ENCODE measurements around the gene EIF3J.
"Not testable (repeated sequence)": the region's sequence is repeated elsewhere in the genome, so short reads cannot be mapped to it uniquely, and the experiment has no call there.

Gene EIF3J

DNA sequence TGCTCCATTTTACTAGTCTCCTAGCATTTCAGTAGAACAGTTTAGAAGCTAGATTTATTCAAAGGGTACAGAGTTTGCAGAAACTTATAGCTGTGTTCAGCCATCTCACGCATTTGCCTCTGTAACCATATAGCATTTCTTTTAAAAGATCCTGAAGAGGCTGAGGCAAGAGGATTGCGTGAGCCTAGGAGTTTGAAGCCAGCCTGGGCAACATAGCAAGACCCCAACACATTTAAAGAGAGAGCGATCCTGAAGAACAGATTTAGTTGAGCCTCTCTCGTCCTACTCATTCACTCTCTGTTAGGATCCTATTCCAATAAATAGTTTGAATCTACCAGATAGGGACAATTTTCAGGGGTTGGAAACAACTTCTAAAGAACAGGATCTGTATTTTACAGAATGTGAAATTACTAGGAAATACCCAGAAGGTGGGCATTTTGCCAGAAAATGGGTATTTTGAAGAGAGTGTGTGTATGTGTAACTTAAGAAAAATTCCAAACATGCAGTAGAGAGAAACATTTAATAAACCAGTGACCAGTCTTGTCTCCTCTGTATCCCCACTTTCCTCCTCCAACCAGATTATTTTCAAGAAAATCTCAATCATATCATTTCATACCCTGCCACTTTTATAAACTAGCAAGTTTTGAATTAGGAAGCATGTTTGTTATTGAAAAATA lies 4.5 kb downstream of the EIF3J start:
- DNase-seq: no peak
- no peak overlapping the region for H3K27ac ChIP-seq (ENCODE audit: insufficient read depth, low read length, poor library complexity, severe bottlenecking)
- no peaks in the 10 kb centered on the region for H3K9me3 ChIP-seq (ENCODE audit: control insufficient read depth, low read length)
- no peak overlapping the region for H3K4me3 ChIP-seq (ENCODE audit: insufficient read depth, low read depth, low read length, poor library complexity, severe bottlenecking)
- peaks cover 4% of the 10 kb centered on the region for H3K36me3 ChIP-seq (ENCODE audit: control insufficient read depth, insufficient read depth, low read length)
- peaks cover 7% of the 10 kb centered on the region for H3K4me1 ChIP-seq (ENCODE audit: control insufficient read depth, insufficient read depth, low read length, poor library complexity, severe bottlenecking)
- H3K27me3 ChIP-seq (replicated peaks; ENCODE audit: control insufficient read depth, insufficient read depth, low read length, poor library complexity, severe bottlenecking): no peaks in the 10 kb centered on the region

DNA sequence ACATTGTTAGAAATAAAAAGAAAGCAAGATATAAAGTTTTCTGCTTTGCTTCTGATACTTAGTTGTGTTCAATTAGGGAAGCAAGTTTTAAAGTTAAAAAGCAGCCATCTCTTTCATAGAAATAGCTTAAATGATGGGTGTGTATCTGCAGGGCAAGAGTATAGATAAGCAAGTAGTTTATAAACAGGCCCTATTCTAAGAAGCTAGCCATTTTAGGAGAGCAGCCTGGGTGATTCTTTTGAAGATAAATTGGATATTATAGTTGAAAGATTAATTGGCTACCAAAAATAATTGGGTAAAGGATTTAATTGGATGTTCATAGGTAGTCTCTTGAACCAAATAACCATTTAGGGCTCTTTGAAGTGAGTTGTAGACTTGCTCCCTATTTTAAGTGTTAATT lies 5.6 kb downstream of the EIF3J start:
- Histone ChIP-seq H3K27ac (ENCODE audit: insufficient read depth, low read length, poor library complexity, severe bottlenecking) (no peak overlapping the region), H3K4me1 (ENCODE audit: control insufficient read depth, insufficient read depth, low read length, poor library complexity, severe bottlenecking) (peaks cover 7% of the 10 kb centered on the region)
- DNase-seq: no peak

DNA sequence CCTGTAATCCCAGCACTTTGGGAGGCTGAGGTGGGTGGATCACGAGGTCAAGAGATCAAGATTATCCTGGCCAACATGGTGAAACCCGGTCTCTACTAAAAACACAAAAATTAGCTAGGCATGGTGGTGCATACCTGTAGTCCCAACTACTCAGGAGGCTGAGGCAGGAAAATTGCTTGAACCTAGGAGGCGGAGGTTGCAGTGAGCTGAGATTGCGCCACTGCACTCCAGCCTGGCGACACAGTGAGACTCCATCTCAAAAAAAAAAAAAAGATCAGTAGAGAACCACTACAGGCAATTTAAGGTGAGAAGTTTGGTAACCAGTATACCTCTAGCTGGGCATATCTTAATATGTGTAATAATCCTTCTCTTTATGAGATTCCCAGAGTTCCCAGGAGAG lies 7.8 kb downstream of the EIF3J start:
- not testable (repeated sequence) for H3K27ac ChIP-seq (ENCODE audit: insufficient read depth, low read length, poor library complexity, severe bottlenecking); H3K27me3 ChIP-seq (replicated peaks; ENCODE audit: control insufficient read depth, insufficient read depth, low read length, poor library complexity, severe bottlenecking); H3K4me1 ChIP-seq (ENCODE audit: control insufficient read depth, insufficient read depth, low read length, poor library complexity, severe bottlenecking); DNase-seq; H3K4me3 ChIP-seq (ENCODE audit: insufficient read depth, low read depth, low read length, poor library complexity, severe bottlenecking); H3K9me3 ChIP-seq (ENCODE audit: control insufficient read depth, low read length); H3K36me3 ChIP-seq (ENCODE audit: control insufficient read depth, insufficient read depth, low read length)

More for the DNA sequence above, 5.6 kb downstream of the EIF3J start:
- H3K36me3 ChIP-seq (ENCODE audit: control insufficient read depth, insufficient read depth, low read length): peaks cover 4% of the 10 kb centered on the region
- no peak overlapping the region for H3K4me3 ChIP-seq (ENCODE audit: insufficient read depth, low read depth, low read length, poor library complexity, severe bottlenecking)
- H3K9me3 ChIP-seq (ENCODE audit: control insufficient read depth, low read length): no peaks in the 10 kb centered on the region
- no peaks in the 10 kb centered on the region for H3K27me3 ChIP-seq (replicated peaks; ENCODE audit: control insufficient read depth, insufficient read depth, low read length, poor library complexity, severe bottlenecking)

DNA sequence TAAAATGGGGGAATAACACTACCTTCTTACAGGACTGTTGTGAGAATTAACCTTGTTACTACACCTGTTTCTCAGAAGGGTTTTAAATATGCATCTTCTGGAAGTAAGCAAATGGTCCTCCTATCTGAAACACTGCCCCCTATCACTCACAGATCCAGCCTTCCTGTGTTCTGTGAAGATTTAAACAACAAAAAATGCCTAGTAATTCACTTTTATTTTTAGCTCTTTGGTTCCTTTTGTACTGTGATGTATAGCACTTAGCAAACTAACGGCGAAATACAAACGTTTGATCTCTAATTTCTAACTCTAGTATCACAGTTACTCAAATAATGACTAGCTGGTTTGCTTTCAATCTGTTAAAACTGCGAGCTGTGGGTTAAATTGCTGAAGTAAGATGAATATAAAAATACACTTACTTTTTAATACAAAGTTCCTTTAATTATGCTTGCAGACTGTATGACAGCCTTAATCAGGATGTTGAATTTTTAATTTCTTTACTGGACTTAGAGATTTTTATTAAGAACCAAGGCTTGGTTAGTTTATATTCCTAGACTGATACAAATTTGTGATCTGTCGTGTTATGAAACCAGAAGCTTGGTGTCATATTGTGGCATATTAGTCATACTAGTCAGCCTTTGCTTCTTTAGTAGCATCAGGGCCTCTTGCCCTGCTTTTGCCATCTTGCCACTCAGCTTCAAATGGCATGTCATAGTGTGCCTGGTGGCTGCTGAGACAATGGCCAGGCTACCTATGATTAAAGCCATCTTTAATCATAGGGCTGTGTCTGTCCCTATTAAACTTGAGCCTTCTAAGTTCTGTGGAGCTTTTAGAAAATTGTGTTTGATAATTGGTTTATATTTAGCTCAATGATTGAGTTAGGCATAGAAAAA lies 9.2 kb downstream of the EIF3J start:
- Histone ChIP-seq H3K4me1 (ENCODE audit: control insufficient read depth, insufficient read depth, low read length, poor library complexity, severe bottlenecking) (peaks cover 2% of the 10 kb centered on the region), H3K9me3 (ENCODE audit: control insufficient read depth, low read length) (no peaks in the 10 kb centered on the region), H3K36me3 (ENCODE audit: control insufficient read depth, insufficient read depth, low read length) (no peaks in the 10 kb centered on the region), H3K27me3 (replicated peaks; ENCODE audit: control insufficient read depth, insufficient read depth, low read length, poor library complexity, severe bottlenecking) (no peaks in the 10 kb centered on the region), H3K4me3 (ENCODE audit: insufficient read depth, low read depth, low read length, poor library complexity, severe bottlenecking) (no peak overlapping the region), H3K27ac (ENCODE audit: insufficient read depth, low read length, poor library complexity, severe bottlenecking) (peak overlapping the region; percentile 11)
- DNase-seq: no peak

DNA sequence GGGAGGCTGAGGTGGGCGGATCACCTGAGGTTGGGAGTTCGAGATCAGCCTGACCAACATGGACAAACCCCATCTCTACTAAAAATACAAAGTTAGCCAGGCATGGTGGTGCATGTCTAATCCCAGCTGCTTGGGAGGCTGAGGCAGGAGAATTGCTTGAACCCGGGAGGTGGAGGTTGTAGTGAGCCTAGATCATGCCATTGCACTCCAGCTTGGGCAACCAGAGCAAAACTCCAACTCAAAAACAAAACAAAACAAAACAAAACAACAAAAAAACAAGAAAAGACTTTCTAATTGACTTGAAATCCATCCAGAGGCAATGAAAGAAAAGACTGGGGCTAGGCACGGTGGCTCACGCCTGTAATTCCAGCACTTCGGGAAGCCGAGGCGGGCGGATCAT lies 12.2 kb downstream of the EIF3J start:
- H3K27ac ChIP-seq (ENCODE audit: insufficient read depth, low read length, poor library complexity, severe bottlenecking); H3K4me3 ChIP-seq (ENCODE audit: insufficient read depth, low read depth, low read length, poor library complexity, severe bottlenecking); H3K27me3 ChIP-seq (replicated peaks; ENCODE audit: control insufficient read depth, insufficient read depth, low read length, poor library complexity, severe bottlenecking); H3K4me1 ChIP-seq (ENCODE audit: control insufficient read depth, insufficient read depth, low read length, poor library complexity, severe bottlenecking); H3K9me3 ChIP-seq (ENCODE audit: control insufficient read depth, low read length); DNase-seq: not testable (repeated sequence)
- peaks cover 14% of the 10 kb centered on the region for H3K36me3 ChIP-seq (ENCODE audit: control insufficient read depth, insufficient read depth, low read length)

DNA sequence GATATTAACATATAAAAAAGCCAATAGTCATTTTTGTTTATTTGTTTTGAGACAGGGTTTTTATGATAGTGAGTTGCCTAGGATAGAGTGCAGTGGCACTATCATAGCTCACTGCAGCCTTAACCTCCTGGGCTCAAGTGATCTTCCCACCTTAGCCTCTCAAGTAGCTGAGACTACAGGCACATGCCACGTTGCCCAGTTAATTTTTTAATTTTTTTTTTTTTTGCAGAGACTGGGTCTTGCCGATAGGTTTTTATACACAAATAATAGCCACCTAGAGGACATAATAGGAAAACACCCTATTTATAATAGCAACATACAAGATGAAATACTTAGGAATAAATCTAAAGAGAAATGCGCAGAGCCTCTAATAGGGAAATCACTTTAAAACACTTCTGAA lies 13.3 kb downstream of the EIF3J start:
- H3K4me3 ChIP-seq (ENCODE audit: insufficient read depth, low read depth, low read length, poor library complexity, severe bottlenecking): no peak overlapping the region
- no peak overlapping the region for H3K27ac ChIP-seq (ENCODE audit: insufficient read depth, low read length, poor library complexity, severe bottlenecking)
- H3K36me3 ChIP-seq (ENCODE audit: control insufficient read depth, insufficient read depth, low read length): peaks cover 21% of the 10 kb centered on the region
- no peaks in the 10 kb centered on the region for H3K27me3 ChIP-seq (replicated peaks; ENCODE audit: control insufficient read depth, insufficient read depth, low read length, poor library complexity, severe bottlenecking)
- H3K9me3 ChIP-seq (ENCODE audit: control insufficient read depth, low read length): no peaks in the 10 kb centered on the region
- H3K4me1 ChIP-seq (ENCODE audit: control insufficient read depth, insufficient read depth, low read length, poor library complexity, severe bottlenecking): peaks cover 10% of the 10 kb centered on the region
- DNase-seq: no peak

DNA sequence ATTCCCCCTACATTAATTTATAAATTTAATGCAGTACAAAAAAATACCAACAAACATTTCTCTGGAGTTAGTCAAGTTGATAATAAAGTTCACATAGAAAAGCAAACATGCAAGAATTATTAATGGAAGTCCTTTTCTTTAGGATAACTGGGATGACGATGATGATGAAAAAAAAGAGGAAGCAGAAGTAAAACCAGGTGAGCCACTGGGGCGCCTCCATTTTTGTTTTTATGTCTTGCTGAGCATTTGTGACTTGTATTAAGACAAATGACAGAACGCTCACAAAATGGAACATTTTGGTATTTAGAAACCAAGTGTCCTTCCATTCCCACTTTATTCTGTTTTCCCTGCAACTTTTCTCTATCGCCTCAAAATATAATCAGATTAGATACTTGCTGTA lies 13.8 kb downstream of the EIF3J start:
- no peak for DNase-seq
- Histone ChIP-seq H3K9me3 (ENCODE audit: control insufficient read depth, low read length) (no peaks in the 10 kb centered on the region), H3K4me3 (ENCODE audit: insufficient read depth, low read depth, low read length, poor library complexity, severe bottlenecking) (no peak overlapping the region), H3K4me1 (ENCODE audit: control insufficient read depth, insufficient read depth, low read length, poor library complexity, severe bottlenecking) (peaks cover 12% of the 10 kb centered on the region), H3K36me3 (ENCODE audit: control insufficient read depth, insufficient read depth, low read length) (peaks cover 23% of the 10 kb centered on the region), H3K27me3 (replicated peaks; ENCODE audit: control insufficient read depth, insufficient read depth, low read length, poor library complexity, severe bottlenecking) (no peaks in the 10 kb centered on the region), H3K27ac (ENCODE audit: insufficient read depth, low read length, poor library complexity, severe bottlenecking) (no peak overlapping the region)

DNA sequence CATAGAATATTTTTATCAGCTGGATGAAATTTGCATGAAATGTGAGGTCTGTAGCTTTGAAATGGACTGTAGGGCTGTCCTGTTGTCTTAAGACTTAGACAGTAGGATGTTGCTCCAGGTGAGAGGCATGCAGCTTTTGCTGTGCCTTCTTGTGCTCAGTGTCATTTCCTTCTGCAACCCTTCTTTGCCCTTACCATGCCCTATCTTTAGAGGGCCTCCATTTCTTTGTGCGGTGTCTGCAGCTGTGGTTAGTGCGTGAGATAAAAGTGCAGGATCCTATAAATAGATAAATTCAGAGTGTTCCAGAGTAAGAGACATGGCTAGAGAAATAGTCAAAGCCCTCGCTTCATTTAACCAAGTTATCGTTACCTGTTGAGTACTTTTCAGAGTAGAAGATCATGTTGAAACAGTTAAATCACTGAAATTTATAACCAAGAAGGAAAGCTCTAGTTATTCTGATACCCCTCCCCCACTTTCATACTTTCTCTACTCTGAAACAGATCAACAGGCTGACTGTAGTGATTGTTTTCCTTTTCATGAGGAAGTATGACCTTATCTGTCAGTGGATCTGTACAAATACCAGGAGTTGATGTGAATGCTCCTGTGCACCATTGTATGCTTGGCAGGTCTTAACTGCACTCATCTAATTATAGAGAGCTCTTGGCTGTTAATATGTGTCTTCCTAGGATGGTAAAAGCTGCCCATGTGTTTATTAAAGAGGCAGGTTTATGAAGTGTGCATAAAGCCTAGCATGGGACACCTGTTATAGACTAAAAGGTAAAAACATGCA lies 18.2 kb downstream of the EIF3J start:
- no peak for DNase-seq
- Histone ChIP-seq H3K27ac (ENCODE audit: insufficient read depth, low read length, poor library complexity, severe bottlenecking) (no peak overlapping the region), H3K9me3 (ENCODE audit: control insufficient read depth, low read length) (no peaks in the 10 kb centered on the region), H3K4me3 (ENCODE audit: insufficient read depth, low read depth, low read length, poor library complexity, severe bottlenecking) (no peak overlapping the region), H3K27me3 (replicated peaks; ENCODE audit: control insufficient read depth, insufficient read depth, low read length, poor library complexity, severe bottlenecking) (no peaks in the 10 kb centered on the region), H3K4me1 (ENCODE audit: control insufficient read depth, insufficient read depth, low read length, poor library complexity, severe bottlenecking) (peaks cover 13% of the 10 kb centered on the region), H3K36me3 (ENCODE audit: control insufficient read depth, insufficient read depth, low read length) (peaks cover 47% of the 10 kb centered on the region)

DNA sequence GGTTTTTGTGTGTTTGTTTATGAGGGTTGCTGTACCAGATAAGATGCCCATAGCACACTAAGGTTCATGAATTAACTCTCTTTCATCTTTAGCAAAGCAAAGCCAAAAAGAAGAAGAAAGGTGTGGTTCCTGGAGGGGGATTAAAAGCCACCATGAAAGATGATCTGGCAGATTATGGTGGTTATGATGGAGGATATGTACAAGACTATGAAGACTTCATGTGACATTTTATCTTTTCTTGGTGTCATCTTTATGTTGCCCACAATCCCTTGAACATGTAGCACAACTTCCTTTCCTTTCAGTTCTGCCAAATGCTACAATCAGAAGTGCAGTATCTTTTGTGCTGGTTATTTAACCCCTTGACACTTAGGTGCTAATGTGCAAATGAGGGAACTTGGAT lies 24.0 kb downstream of the EIF3J start:
- not testable (repeated sequence) for DNase-seq; H3K27me3 ChIP-seq (replicated peaks; ENCODE audit: control insufficient read depth, insufficient read depth, low read length, poor library complexity, severe bottlenecking); H3K4me3 ChIP-seq (ENCODE audit: insufficient read depth, low read depth, low read length, poor library complexity, severe bottlenecking); H3K9me3 ChIP-seq (ENCODE audit: control insufficient read depth, low read length); H3K4me1 ChIP-seq (ENCODE audit: control insufficient read depth, insufficient read depth, low read length, poor library complexity, severe bottlenecking); H3K27ac ChIP-seq (ENCODE audit: insufficient read depth, low read length, poor library complexity, severe bottlenecking)
- peaks cover 61% of the 10 kb centered on the region for H3K36me3 ChIP-seq (ENCODE audit: control insufficient read depth, insufficient read depth, low read length)

Data from effector memory CD4-positive, alpha-beta T cell (primary cell).